Measurements from ENCODE around the gene OR8D2. TPM values are rescaled to one million over a fixed set of nuclear protein-coding genes. Genes with fewer than 3 reads are reported as not detected.
A peak's percentile ranks its signal among the peaks of the same experiment; 100 is the strongest.

OR8D2 gene
- total RNA-seq, 1 experiment from 2014 or later, result not detected

- DNase-seq (ENCODE audit: low read depth), result peak; percentile 90
These were observed 34.2 kb downstream of the OR8D2 start for GRCh38 chr11:124285610-124286344.

- DNase-seq (ENCODE audit: low read depth), result no peak
These were observed 41.7 kb downstream of the OR8D2 start for GRCh38 chr11:124278261-124278660.

- no peak for DNase-seq (ENCODE audit: low read depth)
These were observed 42.2 kb downstream of the OR8D2 start for GRCh38 chr11:124277804-124278203.

- no peak for DNase-seq (ENCODE audit: low read depth)
These were observed 42.8 kb downstream of the OR8D2 start for GRCh38 chr11:124277207-124277606.

- DNase-seq (ENCODE audit: low read depth), result peak; percentile 92
These were observed 43.9 kb downstream of the OR8D2 start for GRCh38 chr11:124276081-124276480.

GRCh38 chr11:124274000-124274399 is 46.0 kb downstream of the OR8D2 start:
- no peak for DNase-seq (ENCODE audit: low read depth)

GRCh38 chr11:124270886-124271285 is 49.1 kb downstream of the OR8D2 start:
- peak; percentile 9 for DNase-seq (ENCODE audit: low read depth)

Other genes starting within 250 kb of the OR8D2 start
- gene VWA5A, start 204.7 kb downstream of the OR8D2 start, total RNA-seq (2014; rRNA removed; shearing (Covaris generic)), result 3.3 and 4.3 TPM in 2 replicates
- gene OR10D3, start 136.9 kb downstream of the OR8D2 start, total RNA-seq (2014; rRNA removed; shearing (Covaris generic)), result not detected in 2 replicates
- not detected in 2 replicates for gene OR8G1, start 79.1 kb downstream of the OR8D2 start, total RNA-seq (2014; rRNA removed; shearing (Covaris generic))
- gene OR8G5, start 63.8 kb downstream of the OR8D2 start, total RNA-seq (2014; rRNA removed; shearing (Covaris generic)), result not detected in 2 replicates
- gene OR8D1, start 6.2 kb downstream of the OR8D2 start, total RNA-seq (2014; rRNA removed; shearing (Covaris generic)), result not detected in 2 replicates
- gene OR8B2, start 64.3 kb upstream of the OR8D2 start, total RNA-seq (2014; rRNA removed; shearing (Covaris generic)), result not detected in 2 replicates
- not detected in 2 replicates for gene OR8B3, start 78.8 kb upstream of the OR8D2 start, total RNA-seq (2014; rRNA removed; shearing (Covaris generic))
- not detected in 2 replicates for gene OR8B4, start 104.7 kb upstream of the OR8D2 start, total RNA-seq (2014; rRNA removed; shearing (Covaris generic))
- gene OR8B8, start 125.5 kb upstream of the OR8D2 start, total RNA-seq (2014; rRNA removed; shearing (Covaris generic)), result not detected in 2 replicates
- not detected in 2 replicates for gene OR8B12, start 223.5 kb upstream of the OR8D2 start, total RNA-seq (2014; rRNA removed; shearing (Covaris generic))
- gene OR8A1, start 249.8 kb upstream of the OR8D2 start, total RNA-seq (2014; rRNA removed; shearing (Covaris generic)), result not detected in 2 replicates